Activated CD8-positive, alpha-beta T cell treated with anti-CD3 and anti-CD28 coated beads for 36 hours (primary cell): ENCODE data around the gene NEDD4L. TPM values are rescaled to one million over a fixed set of nuclear protein-coding genes. Genes with fewer than 3 reads are reported as not detected.

Source experiments
- ATAC-seq: fragments of 200-7000 bp; cut with Tn5 transposase; one replicate; pipeline ENCODE4 v1.10.0; 2021; ENCODE audit warnings: mild to moderate bottlenecking, moderate library complexity
- CTCF ChIA-PET: fragments of 350-600 bp; sonication (Branson Sonifier 250); formaldehyde crosslinking; loops from one replicate; lab custom pipeline; 2021; ENCODE audit warnings: antibody characterized with exemption; lab: Charles Lee
- POLR2A ChIA-PET: fragments of 350-600 bp; sonication (Branson Sonifier 250); formaldehyde crosslinking; loops from one replicate; lab custom pipeline; 2021; ENCODE audit warnings: antibody characterized with exemption; lab: Charles Lee
- DNase-seq: peaks from one replicate; pipeline ENCODE4 v3.0.0-alpha.2; 2020
- H3K27ac Mint-ChIP-seq: one replicate; pipeline ENCODE4 v1.8.0; 2021; ENCODE audit warnings: mild to moderate bottlenecking, mixed read lengths
- H3K27me3 Mint-ChIP-seq: one replicate; pipeline ENCODE4 v1.8.0; 2021; ENCODE audit warnings: mixed read lengths
- H3K36me3 Mint-ChIP-seq: one replicate; pipeline ENCODE4 v1.8.0; 2021; ENCODE audit warnings: low read depth, mixed read lengths
- H3K4me1 Mint-ChIP-seq: one replicate; pipeline ENCODE4 v1.8.0; 2021; ENCODE audit warnings: low read depth, mixed read lengths
- H3K4me3 Mint-ChIP-seq: one replicate; pipeline ENCODE4 v1.8.0; 2021; ENCODE audit warnings: mild to moderate bottlenecking, moderate library complexity, mixed read lengths
- H3K9me3 Mint-ChIP-seq: one replicate; pipeline ENCODE4 v1.8.0; 2021; ENCODE audit warnings: mixed read lengths
- CTCF ChIP-seq: fragments of 200-600 bp; IDR thresholded peaks from one replicate; pipeline ENCODE4 v1.8.0; 2022; ENCODE audit warnings: antibody characterized with exemption, mild to moderate bottlenecking
- intact Hi-C: fragments of 100-400 bp; cut with micrococcal nuclease; formaldehyde crosslinking; loops from one replicate; pipeline ENCODE4 v1.10.0; 2022
- total RNA-seq, 2 experiments: library from RNA; stranded (reverse); gene quantifications; one replicate each; pipeline ENCODE4 v1.2.3, GENCODE V29; 2021

The NEDD4L gene
- total RNA-seq, 2 experiments from 2014 or later = 7.5 to 8.5 TPM

- H3K4me1 Mint-ChIP-seq = peaks cover 3% of the 10 kb centered on the region
- DNase-seq = no peak
- no peaks in the 10 kb centered on the region for H3K36me3 Mint-ChIP-seq
Measured at GRCh38 chr18:58205443-58206160, 161.6 kb downstream of the NEDD4L start.

GRCh38 chr18:58207520-58208152 is 163.6 kb downstream of the NEDD4L start:
- H3K27me3 Mint-ChIP-seq = peaks cover 3% of the 10 kb centered on the region
- ChIA-PET CTCF (interaction anchor here (0.7 kb wide), 1 partner anchor 26 kb away, joined by 3 read pairs; no protein-coding TSS in a partner anchor), POLR2A (interaction anchor here (1.2 kb wide), 1 partner anchor 17 kb away, joined by 3 read pairs; no protein-coding TSS in a partner anchor)
- ATAC-seq (no peak), DNase-seq (no peak)
- no peaks in the 10 kb centered on the region for H3K36me3 Mint-ChIP-seq
- peaks cover 3% of the 10 kb centered on the region for H3K4me1 Mint-ChIP-seq
- H3K9me3 Mint-ChIP-seq = no peaks in the 10 kb centered on the region
- no peak for TF ChIP-seq CTCF
- no peak overlapping the region for H3K27ac Mint-ChIP-seq
- intact Hi-C loops = no loop called here
- H3K4me3 Mint-ChIP-seq = no peak overlapping the region

More at GRCh38 chr18:58205443-58206160, 161.6 kb downstream of the NEDD4L start:
- TF ChIP-seq CTCF = no peak
- ChIA-PET CTCF (interaction anchor here (0.6 to 1.1 kb wide), 2 partner anchors 24 to 110 kb away, joined by 3 read pairs; no protein-coding TSS in a partner anchor), POLR2A (no interaction called here)
- no peak overlapping the region for H3K4me3 Mint-ChIP-seq
- ATAC-seq = no peak
- H3K27ac Mint-ChIP-seq = no peak overlapping the region
- peaks cover 3% of the 10 kb centered on the region for H3K27me3 Mint-ChIP-seq
- intact Hi-C loops = no loop called here
- H3K9me3 Mint-ChIP-seq = no peaks in the 10 kb centered on the region

- Mint-ChIP-seq H3K4me1 (peaks cover 5% of the 10 kb centered on the region), H3K27me3 (peaks cover 3% of the 10 kb centered on the region), H3K36me3 (no peaks in the 10 kb centered on the region), H3K27ac (no peak overlapping the region), H3K9me3 (no peaks in the 10 kb centered on the region), H3K4me3 (no peak overlapping the region)
- ChIA-PET CTCF (interaction anchor here (0.7 kb wide), 1 partner anchor 27 kb away, joined by 3 read pairs; no protein-coding TSS in a partner anchor), POLR2A (interaction anchor here (1.2 kb wide), 1 partner anchor 17 kb away, joined by 3 read pairs; no protein-coding TSS in a partner anchor)
- no peak for ATAC-seq
- intact Hi-C loops = no loop called here
- no peak for DNase-seq
- no peak for TF ChIP-seq CTCF
Measured at GRCh38 chr18:58208207-58208932, 164.3 kb downstream of the NEDD4L start.

GRCh38 chr18:58209326-58209725 is 165.3 kb downstream of the NEDD4L start:
- no peak overlapping the region for H3K4me3 Mint-ChIP-seq
- H3K27me3 Mint-ChIP-seq = peaks cover 7% of the 10 kb centered on the region
- no peak for ATAC-seq
- no peaks in the 10 kb centered on the region for H3K9me3 Mint-ChIP-seq
- H3K4me1 Mint-ChIP-seq = peaks cover 15% of the 10 kb centered on the region
- H3K27ac Mint-ChIP-seq = no peak overlapping the region
- POLR2A ChIA-PET = no interaction called here
- no peak for TF ChIP-seq CTCF
- H3K36me3 Mint-ChIP-seq = no peaks in the 10 kb centered on the region
- CTCF ChIA-PET = no interaction called here
- intact Hi-C loops = no loop called here
- no peak for DNase-seq
